ENCODE data around the gene PDS5B.

DNA sequence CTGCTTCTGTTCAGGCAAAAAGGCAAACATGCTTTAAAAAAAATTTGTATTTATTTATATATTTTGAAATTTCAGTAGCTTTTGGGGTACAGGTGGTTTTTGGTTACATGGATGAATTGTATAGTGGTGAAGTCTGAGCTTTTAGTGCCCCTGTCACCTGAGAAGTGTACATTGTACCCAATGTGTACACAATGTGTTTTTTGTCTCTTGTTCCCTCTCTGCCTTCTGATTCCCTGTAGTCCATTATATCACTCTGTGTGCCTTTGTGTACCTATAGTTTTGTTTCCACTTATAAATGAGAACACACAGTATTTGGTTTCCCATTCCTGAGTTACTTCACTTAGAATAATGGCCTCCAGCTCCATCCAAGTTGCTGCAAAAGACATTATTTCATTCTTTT is 77.4 kb downstream of the PDS5B start:
- TF ChIP-seq POLR2A (IDR thresholded peaks at IDR 0.05) = no peak
- TF ChIP-seq, protein P1, sequence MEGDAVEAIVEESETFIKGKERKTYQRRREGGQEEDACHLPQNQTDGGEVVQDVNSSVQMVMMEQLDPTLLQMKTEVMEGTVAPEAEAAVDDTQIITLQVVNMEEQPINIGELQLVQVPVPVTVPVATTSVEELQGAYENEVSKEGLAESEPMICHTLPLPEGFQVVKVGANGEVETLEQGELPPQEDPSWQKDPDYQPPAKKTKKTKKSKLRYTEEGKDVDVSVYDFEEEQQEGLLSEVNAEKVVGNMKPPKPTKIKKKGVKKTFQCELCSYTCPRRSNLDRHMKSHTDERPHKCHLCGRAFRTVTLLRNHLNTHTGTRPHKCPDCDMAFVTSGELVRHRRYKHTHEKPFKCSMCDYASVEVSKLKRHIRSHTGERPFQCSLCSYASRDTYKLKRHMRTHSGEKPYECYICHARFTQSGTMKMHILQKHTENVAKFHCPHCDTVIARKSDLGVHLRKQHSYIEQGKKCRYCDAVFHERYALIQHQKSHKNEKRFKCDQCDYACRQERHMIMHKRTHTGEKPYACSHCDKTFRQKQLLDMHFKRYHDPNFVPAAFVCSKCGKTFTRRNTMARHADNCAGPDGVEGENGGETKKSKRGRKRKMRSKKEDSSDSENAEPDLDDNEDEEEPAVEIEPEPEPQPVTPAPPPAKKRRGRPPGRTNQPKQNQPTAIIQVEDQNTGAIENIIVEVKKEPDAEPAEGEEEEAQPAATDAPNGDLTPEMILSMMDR (IDR thresholded peaks at IDR 0.05) = no peak

Measured in gastroesophageal sphincter (tissue), 3 donors.